ENCODE measurements around the gene CST7. TPM values are rescaled to one million over a fixed set of nuclear protein-coding genes. Genes with fewer than 3 reads are reported as not detected.

CST7 gene
- total RNA-seq, 1 experiment from 2014 or later = not detected

DNA sequence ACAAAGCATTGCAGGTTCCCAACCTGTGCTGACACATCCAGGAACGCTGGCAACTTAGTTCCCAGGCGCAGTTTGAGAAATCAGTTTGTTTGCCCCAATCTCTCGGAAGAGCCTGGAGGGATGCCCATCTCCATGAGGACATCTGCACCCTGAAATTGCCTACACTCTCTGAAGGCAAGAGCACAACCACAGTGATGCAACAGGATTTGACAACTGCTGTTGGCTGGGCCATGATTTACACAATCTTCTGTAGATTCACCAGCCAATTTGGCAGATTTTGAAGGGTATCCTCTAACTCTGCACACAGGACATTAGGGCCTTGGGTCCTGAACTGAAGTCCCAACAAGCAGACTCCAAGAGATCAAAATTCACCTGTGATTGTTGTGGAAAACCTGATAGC lies 40.1 kb downstream of the CST7 start:
- DNase-seq = no peak
- Histone ChIP-seq H4K5ac (ENCODE audit: insufficient read length, low read depth, low read length) (no peak overlapping the region), H3K23ac (ENCODE audit: insufficient read length, low read depth, low read length) (no peak overlapping the region), H3K4me1 (ENCODE audit: insufficient read depth, low read length) (peaks cover 4% of the 10 kb centered on the region; the same call in 1 of the 2 replicates), H3T11ph (ENCODE audit: low read length) (no peak overlapping the region), H3K56ac (ENCODE audit: insufficient read length, low read depth, low read length) (no peak overlapping the region), H3K9me3 (ENCODE audit: control insufficient read depth, low read depth, low read length) (no peaks in the 10 kb centered on the region), H2BK120ac (ENCODE audit: low read depth, low read length, poor library complexity, severe bottlenecking) (no peak overlapping the region), H3K9ac (ENCODE audit: extremely low read depth, insufficient read length, low read length) (no peak overlapping the region), H4K91ac (ENCODE audit: insufficient read length, low read depth, low read length) (no peak overlapping the region), H2BK12ac (ENCODE audit: insufficient read length, low read depth, low read length) (no peak overlapping the region), H3K27me3 (ENCODE audit: insufficient read depth, low read length) (no peaks in the 10 kb centered on the region), H4K8ac (replicated peaks; ENCODE audit: insufficient read length, low read depth, low read length) (no peak overlapping the region), H3K18ac (ENCODE audit: insufficient read length, low read depth, low read length) (no peak overlapping the region), H3K23me2 (ENCODE audit: insufficient read length, low read depth, low read length, poor library complexity, severe bottlenecking) (peaks cover 8% of the 10 kb centered on the region), H2AK5ac (ENCODE audit: insufficient read length, low read length) (no peak overlapping the region), H3K4me2 (ENCODE audit: insufficient read depth, insufficient read length, low read length) (no peak overlapping the region), H2AFZ (ENCODE audit: low read length) (no peak overlapping the region), H3K4ac (ENCODE audit: low read depth, low read length) (no peak overlapping the region), H3K79me2 (ENCODE audit: insufficient read depth, low read length) (peaks cover 11% of the 10 kb centered on the region; the same call in 1 of the 2 replicates), H3K79me1 (ENCODE audit: insufficient read depth, low read depth, low read length, poor library complexity, severe bottlenecking) (no peaks in the 10 kb centered on the region), H2BK15ac (ENCODE audit: low read depth, low read length) (no peak overlapping the region), H3K27ac (ENCODE audit: insufficient read length, low read depth, low read length) (no peak overlapping the region), H2BK20ac (ENCODE audit: low read depth, low read length, poor library complexity, severe bottlenecking) (no peak overlapping the region), H4K20me1 (ENCODE audit: control insufficient read depth, insufficient read depth, insufficient read length) (no peaks in the 10 kb centered on the region), H3K14ac (ENCODE audit: insufficient read depth, low read length) (no peak overlapping the region), H2BK5ac (ENCODE audit: insufficient read length, low read length) (no peak overlapping the region)
- Mint-ChIP-seq H3K9me3 (no peaks in the 10 kb centered on the region), H3K27me3 (ENCODE audit: low read depth) (peaks cover 5% of the 10 kb centered on the region; the same call in 1 of the 2 replicates), H3K36me3 (ENCODE audit: insufficient read depth in 1 of 3, low read depth in 3 of 3) (peaks cover 0 to 4% (median 2%) of the 10 kb centered on the region in 3 experiments; a peak in 1 of 7 replicates), H3K4me3 (no peak overlapping the region), H3K27ac (no peak overlapping the region), H3K4me1 (peaks cover 18 to 25% of the 10 kb centered on the region in 2 experiments)
- no CpG with 5 or more reads among the region's 3 CpGs for WGBS (ENCODE audit: extremely low coverage, insufficient read length, low lambda C conversion rate)
- no peak for TF ChIP-seq CTCF (conservative IDR thresholded peaks at IDR 0.05)
